SK-N-SH (cell line): ENCODE results near the gene FCN3.

Experiments
- CTCF ChIP-seq: fragments of 200-600 bp; sonication (generic); IDR thresholded peaks from 2 replicates; pipeline ENCODE4 v1.6.1; 2017; ENCODE audit warnings: antibody characterized with exemption, mild to moderate bottlenecking, moderate library complexity
- EP300 ChIP-seq, 2 experiments: IDR thresholded peaks; 2 replicates each; pipeline versions ENCODE4 v1.4.0 to v1.6.1; 2012; ENCODE audit warnings: borderline replicate concordance in 1 of 2, low read depth in 1 of 2, low read length in 1 of 2

- TF ChIP-seq CTCF (no peak), EP300 (IDR thresholded peaks at IDR 0.05; ENCODE audit: borderline replicate concordance in 1 of 2, low read depth in 1 of 2, low read length in 1 of 2) (no peak)
Observed at GRCh38 chr1:27322569-27323240, 51.9 kb downstream of the FCN3 start.
